ENCODE measurements around the gene ST3GAL3.

DNA sequence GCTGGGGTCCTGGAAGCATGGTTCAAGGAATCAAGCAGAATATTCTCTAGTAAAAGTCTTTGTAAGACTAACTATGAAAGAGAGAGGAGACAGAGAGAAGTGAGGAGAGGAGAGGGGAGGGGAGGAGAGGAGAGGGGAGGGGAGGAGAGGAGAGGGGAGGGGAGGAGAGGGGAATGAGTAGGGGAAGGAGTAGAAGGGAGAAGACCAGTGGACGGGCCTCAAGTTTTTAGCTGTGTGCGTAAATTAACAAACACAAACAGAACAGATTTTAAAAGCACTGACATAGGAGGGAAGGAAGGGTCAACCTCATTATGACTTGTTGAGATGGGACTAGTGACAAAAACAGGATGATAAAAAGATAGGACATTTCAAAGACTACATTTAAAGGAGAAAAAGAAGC is 62.8 kb downstream of the ST3GAL3 start:
- TF ChIP-seq EP300 (IDR thresholded peaks at IDR 0.05) = no peak
- TF ChIP-seq CTCF (IDR thresholded peaks at IDR 0.05) = no peak
- TF ChIP-seq POLR2AphosphoS5 (IDR thresholded peaks at IDR 0.05) = no peak
